Measurements from ENCODE around the gene SETD2. TPM values are rescaled to one million over a fixed set of nuclear protein-coding genes. Genes with fewer than 3 reads are reported as not detected.
A peak's percentile ranks its signal among the peaks of the same experiment; 100 is the strongest.

SETD2 gene
- total and polyA plus RNA-seq, 7 donors: 12.0 to 72.6 (median 52.3) TPM

GRCh38 chr3:47004369-47005211 lies 159.3 kb downstream of the SETD2 start:
- peak; percentile 59 for DNase-seq
- Histone ChIP-seq H3K4me1 (peaks cover 0 to 7% (median 5%) of the 10 kb centered on the region in 4 donors), H3K27me3 (no peaks in the 10 kb centered on the region), H3K36me3 (peaks cover 0 to 64% (median 27%) of the 10 kb centered on the region in 4 donors), H3K9me3 (no peaks in the 10 kb centered on the region), H3K4me3 (no peak overlapping the region), H3K27ac (no peak overlapping the region)
- 94 to 96% methylated on average over 17 of the region's 17 CpGs for WGBS, 2 donors
- no peak for TF ChIP-seq EP300 (IDR thresholded peaks at IDR 0.05)
- TF ChIP-seq, protein P1, sequence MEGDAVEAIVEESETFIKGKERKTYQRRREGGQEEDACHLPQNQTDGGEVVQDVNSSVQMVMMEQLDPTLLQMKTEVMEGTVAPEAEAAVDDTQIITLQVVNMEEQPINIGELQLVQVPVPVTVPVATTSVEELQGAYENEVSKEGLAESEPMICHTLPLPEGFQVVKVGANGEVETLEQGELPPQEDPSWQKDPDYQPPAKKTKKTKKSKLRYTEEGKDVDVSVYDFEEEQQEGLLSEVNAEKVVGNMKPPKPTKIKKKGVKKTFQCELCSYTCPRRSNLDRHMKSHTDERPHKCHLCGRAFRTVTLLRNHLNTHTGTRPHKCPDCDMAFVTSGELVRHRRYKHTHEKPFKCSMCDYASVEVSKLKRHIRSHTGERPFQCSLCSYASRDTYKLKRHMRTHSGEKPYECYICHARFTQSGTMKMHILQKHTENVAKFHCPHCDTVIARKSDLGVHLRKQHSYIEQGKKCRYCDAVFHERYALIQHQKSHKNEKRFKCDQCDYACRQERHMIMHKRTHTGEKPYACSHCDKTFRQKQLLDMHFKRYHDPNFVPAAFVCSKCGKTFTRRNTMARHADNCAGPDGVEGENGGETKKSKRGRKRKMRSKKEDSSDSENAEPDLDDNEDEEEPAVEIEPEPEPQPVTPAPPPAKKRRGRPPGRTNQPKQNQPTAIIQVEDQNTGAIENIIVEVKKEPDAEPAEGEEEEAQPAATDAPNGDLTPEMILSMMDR (IDR thresholded peaks at IDR 0.05): no peak
- no peak for TF ChIP-seq POLR2AphosphoS5 (IDR thresholded peaks at IDR 0.05)
- intact Hi-C loops (cut with DNase I): loop anchor here (10.0 kb wide), 1 partner anchor 160 kb away; the partner anchor contains the start of gene SETD2

DNA sequence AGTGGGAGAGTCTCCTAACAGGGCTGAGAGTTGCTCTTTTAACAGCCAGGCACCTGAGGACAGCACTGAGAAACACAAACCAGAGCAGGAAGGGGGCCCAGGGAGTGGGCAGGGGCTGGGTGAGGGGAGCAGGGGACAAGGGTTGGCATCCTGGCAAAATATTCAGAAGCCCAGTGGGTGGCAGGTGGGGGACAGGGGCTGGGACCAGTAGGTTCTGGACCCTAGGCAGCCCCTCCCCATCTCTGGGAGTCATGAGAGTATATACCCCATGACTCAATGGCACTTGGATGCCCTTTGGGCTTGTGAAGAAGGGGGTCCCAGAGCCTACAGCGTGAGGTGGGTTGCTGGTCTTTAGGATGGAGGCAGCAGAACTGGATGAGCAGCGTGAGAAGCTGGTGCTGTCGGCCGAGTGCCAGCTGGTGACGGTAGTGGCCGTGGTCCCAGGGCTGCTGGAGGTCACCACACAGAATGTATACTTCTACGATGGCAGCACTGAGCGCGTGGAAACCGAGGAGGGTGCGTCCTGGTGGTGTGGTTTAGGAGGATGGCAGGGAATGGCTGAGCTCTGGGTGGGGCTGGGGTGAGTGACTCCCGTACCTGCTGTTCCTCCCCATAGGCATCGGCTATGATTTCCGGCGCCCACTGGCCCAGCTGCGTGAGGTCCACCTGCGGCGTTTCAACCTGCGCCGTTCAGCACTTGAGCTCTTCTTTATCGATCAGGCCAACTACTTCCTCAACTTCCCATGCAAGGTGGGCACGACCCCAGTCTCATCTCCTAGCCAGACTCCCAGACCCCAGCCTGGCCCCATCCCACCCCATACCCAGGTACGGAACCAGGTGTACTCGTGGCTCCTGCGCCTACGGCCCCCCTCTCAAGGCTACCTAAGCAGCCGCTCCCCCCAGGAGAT lies 160.2 kb downstream of the SETD2 start:
- H3K36me3 ChIP-seq: peaks cover 0 to 67% (median 27%) of the 10 kb centered on the region in 4 donors
- 94 to 95% methylated on average over 27 of the region's 27 CpGs for WGBS, 2 donors
- H3K27me3 ChIP-seq: no peaks in the 10 kb centered on the region
- no peak overlapping the region for H3K27ac ChIP-seq
- no peaks in the 10 kb centered on the region for H3K9me3 ChIP-seq
- TF ChIP-seq POLR2AphosphoS5 (IDR thresholded peaks at IDR 0.05): no peak
- TF ChIP-seq POLR2A (IDR thresholded peaks at IDR 0.05): no peak
- TF ChIP-seq EP300 (IDR thresholded peaks at IDR 0.05): no peak
- TF ChIP-seq, protein P1 (IDR thresholded peaks at IDR 0.05): no peak
- DNase-seq: peak; percentile 61
- peaks cover 0 to 2% (median under 1%) of the 10 kb centered on the region in 4 donors for H3K4me1 ChIP-seq
- no peak overlapping the region for H3K4me3 ChIP-seq
- intact Hi-C loops (cut with DNase I): loop anchor here (10.0 kb wide), 1 partner anchor 161 kb away; the partner anchor contains the start of gene SETD2

GRCh38 chr3:47003056-47003410 lies 160.9 kb downstream of the SETD2 start:
- WGBS, 2 donors: 92 to 94% methylated on average over 10 of the region's 10 CpGs
- Histone ChIP-seq H3K4me3 (no peak overlapping the region), H3K27ac (no peak overlapping the region), H3K36me3 (peaks cover 0 to 70% (median 27%) of the 10 kb centered on the region in 4 donors), H3K9me3 (no peaks in the 10 kb centered on the region), H3K27me3 (no peaks in the 10 kb centered on the region), H3K4me1 (no peaks in the 10 kb centered on the region)
- TF ChIP-seq, protein P1 (IDR thresholded peaks at IDR 0.05): no peak
- TF ChIP-seq EP300 (IDR thresholded peaks at IDR 0.05) (no peak), POLR2A (IDR thresholded peaks at IDR 0.05) (no peak), POLR2AphosphoS5 (IDR thresholded peaks at IDR 0.05) (no peak)
- no peak for DNase-seq
- intact Hi-C loops (cut with DNase I): loop anchor here (10.0 kb wide), 1 partner anchor 162 kb away; the partner anchor contains the start of gene SETD2

GRCh38 chr3:47002171-47003055 lies 161.5 kb downstream of the SETD2 start:
- Histone ChIP-seq H3K9me3 (no peaks in the 10 kb centered on the region), H3K36me3 (peaks cover 0 to 70% (median 27%) of the 10 kb centered on the region in 4 donors), H3K27ac (no peak overlapping the region), H3K4me3 (no peak overlapping the region), H3K27me3 (no peaks in the 10 kb centered on the region), H3K4me1 (no peaks in the 10 kb centered on the region)
- DNase-seq: peak; percentile 61
- WGBS, 2 donors: 84 to 90% methylated on average over 35 of the region's 35 CpGs
- intact Hi-C loops (cut with DNase I): loop anchor here (10.0 kb wide), 1 partner anchor 162 kb away; the partner anchor contains the start of gene SETD2
- no peak for TF ChIP-seq EP300 (IDR thresholded peaks at IDR 0.05)
- TF ChIP-seq, protein P1 (IDR thresholded peaks at IDR 0.05): no peak
- no peak for TF ChIP-seq POLR2AphosphoS5 (IDR thresholded peaks at IDR 0.05)
- TF ChIP-seq POLR2A (IDR thresholded peaks at IDR 0.05): no peak

Data from sigmoid colon (tissue), 7 donors.